HG03342 (cell line): Measurements from ENCODE around the gene SLC2A9.

Experiments
- ATAC-seq: cut with Tn5 transposase; IDR thresholded peaks from one replicate; pipeline ENCODE4 v1.9.1; 2021; ENCODE audit warnings: mild to moderate bottlenecking, moderate library complexity; ENCODE audit not compliant: unreplicated experiment

Gene SLC2A9

DNA sequence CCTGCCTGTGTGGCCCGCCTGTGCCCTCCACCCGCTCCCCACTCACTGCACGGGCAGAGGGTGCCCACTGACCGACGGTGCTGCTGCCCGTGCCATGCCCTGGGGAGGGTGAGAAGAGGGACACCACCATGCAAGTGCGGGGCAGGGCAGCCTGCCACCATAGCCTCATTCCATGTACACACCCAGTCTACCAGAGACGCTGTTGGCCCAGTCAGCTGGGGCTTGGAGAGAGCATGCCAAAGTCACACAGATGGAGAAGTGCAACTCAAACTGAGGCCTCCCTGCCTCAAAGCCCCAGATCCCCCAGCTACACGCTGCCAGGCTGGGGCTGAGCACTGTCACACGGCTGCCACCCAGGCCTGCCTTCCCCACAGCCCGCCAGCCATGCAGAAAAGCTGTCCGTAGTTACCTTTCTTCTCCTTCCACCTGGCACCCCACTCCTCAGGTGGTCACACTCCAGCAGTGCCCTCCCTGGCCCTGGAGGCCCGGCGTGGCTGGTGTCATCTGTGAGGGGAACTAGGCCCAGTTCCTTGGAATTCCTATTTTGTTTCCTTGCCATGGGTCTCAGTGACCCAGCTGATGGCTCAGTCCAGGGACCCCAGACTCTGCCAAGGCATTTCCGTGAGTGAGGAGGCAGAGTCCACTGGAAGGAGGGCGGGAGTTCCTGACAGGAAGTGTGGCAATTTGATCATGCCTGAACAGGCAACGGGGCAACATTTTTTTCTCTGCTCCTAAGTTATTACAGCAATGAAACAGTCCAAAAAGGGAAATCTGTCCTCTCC, at the start of gene SLC2A9:
Gene SLC2A9, minus strand, starts transcription at position 627 of the 782 bp plus-strand sequence. Its CDS starts 68 bp downstream, at position 559.
- ATAC-seq: no peak

DNA sequence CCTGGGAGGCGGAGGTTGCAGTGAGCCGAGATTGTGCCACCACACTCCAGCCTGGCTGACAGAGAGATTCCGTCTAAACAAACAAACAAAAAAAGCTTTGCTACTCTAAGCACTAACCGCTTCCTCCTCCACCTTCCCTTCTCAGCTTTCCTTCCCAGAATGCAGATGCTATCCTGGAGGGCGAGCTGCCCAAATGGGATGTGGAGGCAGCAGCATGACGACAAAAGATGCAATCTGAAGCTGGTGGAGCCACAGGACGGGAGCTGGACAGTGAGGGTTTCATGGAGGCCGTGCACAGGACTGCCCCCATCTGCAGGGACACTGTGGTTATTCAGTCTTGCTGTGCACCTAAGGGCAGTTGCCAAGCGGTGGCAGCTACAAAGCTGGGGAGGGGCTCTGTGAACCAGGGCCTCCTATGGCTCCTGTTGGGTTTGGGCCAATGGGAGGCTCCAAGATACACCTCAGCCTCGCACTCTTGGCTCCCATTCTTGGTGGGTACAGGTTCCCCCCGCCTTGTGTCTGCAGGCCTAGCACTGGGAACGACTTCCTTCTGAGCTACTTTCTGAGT, 47.9 kb upstream of the SLC2A9 start:
- no peak for ATAC-seq

DNA sequence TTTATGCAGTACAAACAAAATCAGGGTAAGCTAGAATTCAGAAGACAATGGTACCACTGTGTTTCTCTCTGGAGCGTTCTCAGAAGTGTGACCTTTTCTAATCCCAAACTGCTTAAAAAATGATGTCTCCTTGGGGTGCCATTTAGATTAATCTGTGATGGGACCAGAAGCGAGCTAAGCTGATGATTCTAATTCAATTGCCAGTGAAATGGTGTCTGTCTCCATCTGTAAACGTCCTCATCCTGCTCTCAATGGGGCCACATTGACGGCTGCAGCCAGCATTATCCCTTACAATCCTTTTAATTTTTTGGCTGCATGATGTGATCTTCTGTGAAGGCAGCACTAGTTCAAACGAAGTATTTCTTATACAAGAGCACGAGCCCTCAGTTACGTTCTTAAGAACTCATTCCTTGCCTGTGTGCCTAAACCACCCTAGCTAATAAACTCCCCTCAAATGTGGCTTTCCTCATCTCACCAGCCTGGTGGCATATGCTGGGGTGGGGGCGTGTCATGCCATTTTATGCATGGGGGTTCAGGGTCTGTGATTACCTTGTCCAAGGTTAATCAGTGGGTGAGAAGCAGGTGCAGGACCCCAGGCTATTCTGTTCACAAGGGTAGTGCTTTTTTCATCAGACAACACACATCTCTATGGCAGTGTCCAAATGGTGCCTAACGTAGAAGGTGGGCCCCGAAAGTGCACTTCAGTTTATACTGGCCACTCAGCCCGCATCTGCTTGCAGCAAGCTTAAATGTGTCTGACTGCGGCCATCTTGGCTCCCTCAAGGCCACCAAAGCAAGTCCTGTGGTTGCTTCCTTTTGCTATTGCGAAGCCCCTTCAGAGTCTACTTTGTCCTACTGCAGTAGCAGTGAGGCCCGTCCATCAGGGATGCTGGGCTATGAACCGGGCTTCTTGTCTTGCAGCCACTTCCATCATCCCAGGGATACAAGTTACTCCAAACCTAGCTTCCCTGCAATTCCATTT, 45.7 kb upstream of the SLC2A9 start:
- ATAC-seq: no peak

DNA sequence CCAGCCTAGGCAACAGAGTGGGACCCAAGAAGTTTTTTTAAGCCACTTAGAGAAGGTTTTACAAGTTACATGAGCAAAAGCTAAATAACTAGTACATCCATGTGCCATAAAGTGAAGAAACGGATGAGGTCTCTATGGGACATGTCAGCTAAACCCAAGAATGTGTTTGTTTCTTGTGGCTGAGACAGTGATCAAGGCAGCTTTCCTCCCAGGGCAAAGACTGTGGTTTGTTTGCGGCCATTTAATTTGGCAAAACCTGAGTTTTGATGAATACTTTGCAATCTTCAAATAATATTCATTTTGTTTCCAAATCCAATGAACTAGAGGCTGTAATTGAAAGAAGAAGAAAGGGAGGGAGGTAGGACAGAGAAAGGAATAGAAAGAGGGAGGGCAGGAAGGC, 44.9 kb upstream of the SLC2A9 start:
- no peak for ATAC-seq

DNA sequence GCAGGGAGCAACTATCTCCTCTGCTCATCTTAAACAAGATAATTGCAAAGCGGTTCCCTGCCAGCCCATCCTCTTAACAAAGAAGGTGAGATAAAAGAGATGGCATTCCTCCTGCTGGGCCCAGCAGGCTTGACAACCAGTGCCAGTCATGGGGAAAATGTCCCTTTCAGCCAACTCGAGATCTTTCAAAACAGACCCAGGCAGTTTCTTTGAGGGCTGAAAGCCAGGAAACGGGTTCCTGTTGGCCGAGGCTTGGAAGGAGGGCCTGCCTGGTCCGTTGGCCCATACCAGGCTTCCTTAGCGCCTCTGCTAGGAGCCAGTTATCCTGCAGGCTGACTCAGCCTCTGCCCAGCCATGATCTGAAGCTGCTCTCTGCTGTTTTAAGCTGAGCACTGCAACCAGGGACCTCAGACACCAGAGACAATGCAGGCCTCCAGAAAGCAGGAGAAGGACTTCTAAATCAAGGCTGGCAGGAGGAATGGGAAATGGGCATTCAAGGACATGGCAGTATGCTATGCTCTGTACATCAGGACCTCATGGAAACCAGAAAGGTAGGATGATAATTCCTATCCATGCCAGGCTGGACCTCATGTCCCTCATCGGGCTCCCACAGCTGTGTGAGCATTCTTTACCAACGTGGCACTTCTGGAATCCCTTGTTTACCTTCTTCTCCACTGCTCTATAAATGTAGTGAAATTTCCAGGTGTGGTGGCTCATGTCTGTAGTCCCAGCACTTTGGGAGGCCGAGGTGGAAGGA, 42.4 kb upstream of the SLC2A9 start:
- no peak for ATAC-seq

DNA sequence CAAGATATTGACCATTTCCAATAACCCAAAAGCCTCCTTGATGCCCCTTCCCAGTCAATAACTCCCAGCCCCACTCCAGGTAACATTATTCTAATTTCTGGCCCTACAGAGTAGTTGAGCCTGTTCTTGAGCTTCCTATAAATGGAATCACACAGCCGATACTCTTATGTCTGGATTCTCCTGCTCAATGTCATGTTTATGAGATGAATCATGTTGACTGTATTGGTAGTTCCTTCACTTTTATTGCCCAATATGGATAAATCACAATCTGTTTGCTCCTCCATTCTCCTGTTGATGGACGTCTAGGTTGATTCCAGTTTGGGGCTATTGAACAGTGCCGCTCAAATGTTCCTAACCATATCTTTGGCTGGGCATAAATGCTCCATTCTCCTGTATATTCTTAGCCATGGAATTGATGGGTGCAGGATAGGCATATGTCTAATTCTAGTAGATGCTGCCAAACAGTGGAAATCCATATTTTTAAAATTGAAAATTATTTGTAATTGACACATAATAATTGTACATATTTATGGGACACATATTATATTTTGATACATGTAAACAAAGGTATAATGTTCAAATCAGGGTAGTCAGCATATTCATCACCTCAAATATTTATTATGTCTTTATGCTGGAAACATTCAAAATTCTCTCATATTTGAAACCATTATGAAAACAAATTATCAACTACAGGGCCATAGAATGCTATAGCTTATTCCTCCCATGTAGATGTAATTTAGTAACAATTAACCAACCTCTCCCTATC, 40.5 kb upstream of the SLC2A9 start:
- no peak for ATAC-seq

DNA sequence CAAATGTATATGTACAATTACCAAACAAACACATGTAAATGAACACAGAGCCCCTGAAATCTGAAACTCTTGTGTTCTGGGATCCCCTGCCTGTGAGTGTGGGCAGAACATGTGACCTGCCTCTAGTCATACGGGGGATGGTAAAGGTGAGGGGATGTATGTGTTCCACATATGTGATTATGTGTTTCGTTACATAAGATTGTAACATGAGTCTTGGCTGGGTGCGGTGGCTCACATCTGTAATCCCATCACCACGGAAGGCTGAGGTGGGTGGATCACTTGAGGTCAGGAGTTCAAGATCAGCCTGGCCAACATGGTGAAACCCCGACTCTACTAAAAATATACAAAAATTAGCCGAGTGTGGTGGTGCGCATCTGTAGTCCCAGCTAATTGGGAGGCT, 37.1 kb upstream of the SLC2A9 start:
- no peak for ATAC-seq

DNA sequence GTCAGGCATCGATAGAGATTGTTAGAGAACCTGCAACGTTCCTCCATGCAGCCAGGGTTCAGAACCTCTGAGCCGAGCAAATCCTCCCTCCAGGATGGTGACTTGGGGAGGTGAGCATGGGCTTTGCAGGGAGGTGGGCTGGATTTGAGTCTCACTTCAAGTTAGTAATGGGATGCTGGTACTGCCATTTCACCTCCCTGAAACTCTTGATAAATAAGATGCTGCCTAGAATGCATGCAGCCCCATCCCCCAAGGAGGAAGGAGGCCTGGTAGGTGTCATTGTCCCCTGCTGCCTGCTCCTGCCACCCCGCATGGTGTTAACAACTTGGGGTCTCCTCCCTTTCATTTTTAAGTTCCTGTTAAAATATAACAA, 35.7 kb upstream of the SLC2A9 start:
- ATAC-seq: no peak

DNA sequence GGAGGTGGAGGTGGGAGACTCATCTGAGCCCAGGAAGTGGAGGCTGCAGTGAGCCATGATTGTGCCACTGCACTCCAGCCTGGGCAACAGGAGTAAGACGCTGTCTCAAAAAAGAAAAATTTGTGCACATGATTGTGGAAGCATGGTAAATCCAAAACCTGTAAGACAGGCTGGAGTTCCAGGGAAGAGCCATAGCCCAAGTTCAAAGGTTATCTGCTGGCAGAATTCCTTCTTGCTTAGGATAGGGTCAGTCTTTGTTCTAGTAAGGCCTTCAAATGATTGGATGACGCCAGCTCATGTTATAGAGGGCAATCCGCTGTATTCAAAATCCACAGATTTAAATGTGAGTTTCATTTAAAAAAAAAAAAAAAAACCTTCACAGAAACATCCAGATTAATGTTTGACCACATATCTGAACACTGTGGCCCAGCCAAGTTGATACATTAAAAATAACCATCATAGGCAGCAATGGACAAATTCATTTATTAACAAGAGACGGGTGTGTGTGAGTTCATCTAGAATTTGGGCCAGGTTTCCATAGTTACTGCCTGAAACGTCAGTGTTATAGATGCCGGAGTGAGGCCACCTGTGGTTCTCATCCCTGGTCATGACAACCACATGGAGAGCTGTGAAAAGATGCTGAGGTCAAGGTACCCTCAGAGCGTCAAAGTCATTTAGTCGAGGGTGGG, 35.2 kb upstream of the SLC2A9 start:
- no peak for ATAC-seq

DNA sequence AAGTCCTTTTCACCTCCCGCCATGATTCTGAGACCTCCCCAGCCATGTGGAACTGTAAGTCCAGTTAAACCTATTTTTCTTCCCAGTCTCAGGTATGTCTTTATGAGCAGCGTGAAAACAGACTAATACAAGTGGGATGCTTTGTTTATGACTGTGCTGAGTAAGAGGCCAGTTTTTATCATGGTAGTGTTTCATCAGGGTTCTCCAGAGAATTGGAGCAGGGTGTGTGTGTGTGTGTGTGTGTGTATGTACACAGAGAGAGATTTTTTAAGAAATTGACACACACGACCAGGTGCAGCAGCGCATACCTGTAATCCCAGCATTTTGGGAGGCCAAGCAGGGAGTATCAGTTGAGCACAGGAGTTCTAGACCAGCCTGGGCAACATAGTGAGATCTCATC, 34.6 kb upstream of the SLC2A9 start:
- ATAC-seq: no peak

DNA sequence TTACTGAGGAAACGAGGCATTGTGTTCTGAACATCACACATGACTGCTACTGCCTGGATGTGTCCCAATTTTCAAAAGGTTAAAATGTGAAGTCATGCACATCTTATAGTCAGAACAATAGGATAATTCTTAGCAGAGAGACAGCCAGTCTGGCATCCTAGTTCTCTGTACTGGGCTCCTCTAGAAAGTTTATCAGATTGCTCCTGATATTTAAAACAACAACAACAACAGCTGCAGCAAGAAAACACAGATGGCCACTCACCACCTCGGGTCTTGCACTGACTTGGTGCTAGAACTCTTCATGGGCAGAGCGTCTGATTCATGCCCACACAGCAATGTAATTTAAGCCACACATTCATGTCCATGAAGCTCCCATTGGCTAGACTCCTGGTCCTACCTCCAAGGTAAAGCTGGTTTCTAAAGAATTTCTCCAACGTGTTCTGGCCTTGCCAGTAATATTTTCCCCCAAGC, 33.3 kb upstream of the SLC2A9 start:
- ATAC-seq: no peak

DNA sequence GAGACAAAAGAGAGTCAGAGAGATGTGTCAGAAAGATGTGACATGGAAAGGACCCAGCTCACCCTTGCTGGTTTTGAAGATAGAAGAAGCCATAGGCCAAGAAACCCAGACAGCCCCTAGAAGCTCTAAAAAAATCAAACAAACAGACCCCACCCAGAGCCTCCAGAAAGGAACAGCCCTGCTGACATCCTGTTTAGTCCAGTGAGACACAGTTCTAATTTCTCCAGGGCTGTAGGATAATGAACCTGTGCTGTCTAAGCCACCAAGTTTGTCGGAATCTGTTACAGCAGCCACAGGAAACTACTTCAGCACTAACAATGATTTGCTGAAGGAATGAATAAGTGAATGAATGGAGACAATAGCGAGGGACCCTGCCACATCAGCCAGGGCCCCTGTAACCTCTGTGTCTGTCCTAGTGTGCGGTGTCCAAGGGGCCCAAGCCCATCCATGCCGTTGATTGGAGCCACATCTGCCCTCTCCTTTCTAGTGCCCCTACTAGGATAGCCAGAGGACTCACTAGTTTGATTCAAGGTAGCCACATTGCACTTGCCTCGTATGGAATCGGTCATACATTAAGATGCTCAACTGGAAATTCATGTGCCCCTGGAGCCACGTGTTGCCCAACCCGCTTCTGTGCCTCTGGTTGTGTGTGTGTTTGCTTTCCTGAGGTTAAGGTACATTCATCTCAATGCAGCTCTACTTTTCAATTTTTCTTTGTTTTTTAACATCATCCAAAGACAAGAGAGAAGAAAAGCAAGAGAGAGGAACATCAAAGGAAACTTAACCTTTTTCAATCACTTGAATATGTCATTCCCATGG, 32.5 kb upstream of the SLC2A9 start:
- ATAC-seq: no peak

DNA sequence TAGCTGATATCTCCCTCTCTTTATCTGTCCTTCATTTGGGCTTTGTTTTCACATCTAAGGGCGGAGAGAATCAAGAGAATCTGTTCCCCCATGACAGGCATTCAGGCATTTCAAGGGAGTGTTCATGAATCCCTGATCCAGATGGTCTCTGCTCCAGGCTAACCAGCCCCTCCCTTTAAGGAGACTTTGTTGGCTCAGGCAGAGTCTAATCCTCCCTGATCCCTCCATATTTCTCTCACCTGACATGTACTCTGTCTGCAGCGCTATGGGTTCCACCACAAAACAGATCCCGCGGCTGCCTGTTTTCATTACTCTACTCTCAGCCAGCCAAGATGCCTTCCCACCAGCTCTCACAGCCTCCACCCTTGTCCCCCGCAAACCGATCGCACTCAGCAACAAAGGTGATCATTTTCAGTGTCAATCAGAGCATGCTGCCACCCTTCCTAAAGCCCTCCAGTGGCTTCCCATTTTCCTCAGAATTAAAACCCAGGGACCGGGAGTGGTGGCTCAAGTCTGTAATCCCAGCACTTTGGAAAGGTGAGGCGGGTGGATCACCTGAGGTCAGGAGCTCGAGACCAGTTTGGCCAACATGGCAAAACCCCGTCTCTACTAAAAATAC, 30.3 kb upstream of the SLC2A9 start:
- ATAC-seq: no peak

DNA sequence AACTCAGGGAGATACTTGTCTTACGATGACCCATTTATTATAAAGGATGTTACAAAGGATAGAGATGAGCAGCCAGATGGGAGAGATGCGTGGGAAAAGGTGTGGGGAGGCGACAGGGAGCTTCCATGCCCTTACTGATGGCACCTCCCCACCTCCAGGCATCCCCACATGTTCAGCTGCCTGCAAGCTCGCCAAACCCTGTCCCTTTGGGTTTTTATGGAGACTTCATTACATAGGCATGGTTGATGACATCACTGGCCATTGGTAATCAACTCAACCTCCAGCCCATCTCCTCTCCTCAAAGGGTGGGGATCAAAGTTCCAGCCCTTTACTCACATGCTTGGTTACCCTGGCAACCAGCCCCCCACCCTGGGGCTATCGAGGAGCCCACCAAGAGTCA, 29.4 kb upstream of the SLC2A9 start:
- ATAC-seq: no peak

DNA sequence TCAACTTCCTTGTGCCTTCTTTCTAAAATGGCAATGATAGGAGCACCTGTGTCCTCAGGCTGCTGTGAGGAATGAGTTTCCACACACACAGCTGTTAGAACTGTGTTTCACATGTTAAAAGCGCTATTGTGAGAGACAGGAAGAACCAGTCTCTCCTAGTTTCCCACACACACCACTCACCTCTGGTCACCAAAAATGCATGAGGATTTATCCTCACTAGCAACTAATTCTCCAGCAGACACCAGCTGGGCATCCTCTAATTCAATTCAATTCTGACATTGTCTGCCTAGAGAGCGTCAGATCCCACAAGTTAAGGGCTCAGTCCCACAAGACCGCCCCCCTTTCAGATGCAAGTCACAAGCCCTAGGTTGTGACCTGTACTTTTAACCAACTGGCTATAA, 29.0 kb upstream of the SLC2A9 start:
- ATAC-seq: no peak

DNA sequence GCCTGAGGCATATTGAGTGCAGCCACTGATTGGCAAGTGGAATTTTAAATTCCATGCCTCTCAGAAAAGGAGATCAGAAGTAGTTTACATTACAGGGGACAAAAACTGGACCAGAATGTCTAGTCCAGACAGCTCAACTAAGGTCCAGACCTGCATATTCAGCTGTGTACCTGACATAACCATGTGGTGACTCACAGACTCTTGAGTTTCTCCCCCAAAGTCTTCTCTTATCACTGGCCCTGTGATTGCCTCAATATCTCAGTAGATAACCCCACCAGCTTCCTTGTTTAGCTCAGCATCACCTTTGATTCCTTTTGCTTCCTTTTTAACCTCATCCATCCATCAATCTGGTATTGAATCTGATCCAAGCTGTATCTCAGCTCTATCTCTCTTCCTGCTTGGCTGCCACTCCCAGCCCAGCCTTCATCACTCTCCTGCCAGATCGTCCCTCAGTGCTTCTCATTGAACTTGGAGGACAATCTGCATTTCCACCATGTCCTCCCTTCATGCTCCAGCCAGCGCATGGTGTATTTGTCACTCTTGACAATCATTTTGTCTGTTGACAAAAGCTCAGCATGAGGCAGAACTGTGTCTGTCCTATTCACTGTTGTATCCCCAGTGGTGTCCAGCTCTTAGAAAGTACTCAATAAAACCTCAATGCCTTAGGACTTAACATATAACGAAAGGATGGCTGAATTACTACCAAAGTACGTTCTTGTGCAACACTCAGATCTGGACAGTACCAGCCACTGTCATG, 27.8 kb upstream of the SLC2A9 start:
- ATAC-seq: no peak

DNA sequence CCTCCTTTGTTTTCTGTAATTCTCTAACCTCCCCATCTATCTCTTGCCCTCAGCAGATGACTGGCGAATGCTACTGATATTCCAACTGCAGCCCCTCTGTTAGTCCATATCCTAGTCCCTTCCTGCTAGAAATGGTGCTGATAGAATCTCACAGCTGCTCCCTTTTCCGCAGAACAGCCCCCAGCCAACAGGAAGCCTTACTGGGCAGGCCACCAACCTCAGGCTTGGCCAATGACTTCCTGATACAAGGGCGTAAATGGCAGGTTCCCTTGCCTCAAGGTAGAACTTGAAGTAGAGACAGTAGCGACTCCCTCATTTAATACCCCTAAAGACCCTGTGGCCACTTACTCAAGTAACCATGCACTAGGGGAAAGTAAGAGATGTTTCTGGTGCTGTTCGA, 26.7 kb upstream of the SLC2A9 start:
- no peak for ATAC-seq
